GM19043 (cell line): ENCODE results near the gene ANKRD53.

Experiments used
- ATAC-seq: cut with Tn5 transposase; IDR thresholded peaks from one replicate; pipeline ENCODE4 v1.9.1; 2021; ENCODE audit warnings: low read depth; ENCODE audit not compliant: unreplicated experiment

ANKRD53 gene

GRCh38 chr2:70942396-70943204 is 35.8 kb upstream of the ANKRD53 start:
- no peak for ATAC-seq

- no peak for ATAC-seq
These were observed 35.1 kb upstream of the ANKRD53 start for GRCh38 chr2:70943205-70943871.

- ATAC-seq, result no peak
These were observed 34.2 kb upstream of the ANKRD53 start for GRCh38 chr2:70944111-70944690.

- no peak for ATAC-seq
These were observed 31.5 kb upstream of the ANKRD53 start for GRCh38 chr2:70946832-70947442.

- ATAC-seq, result no peak
These were observed 30.8 kb upstream of the ANKRD53 start for GRCh38 chr2:70947556-70948184.

GRCh38 chr2:70948337-70949003 is 30.0 kb upstream of the ANKRD53 start:
- ATAC-seq, result no peak

GRCh38 chr2:70949086-70949485 is 29.3 kb upstream of the ANKRD53 start:
- no peak for ATAC-seq

- ATAC-seq, result no peak
These were observed 23.5 kb upstream of the ANKRD53 start for GRCh38 chr2:70954886-70955285.

- ATAC-seq, result no peak
These were observed 22.3 kb upstream of the ANKRD53 start for GRCh38 chr2:70956141-70956540.

- ATAC-seq, result no peak
These were observed 20.6 kb upstream of the ANKRD53 start for GRCh38 chr2:70957798-70958197.

GRCh38 chr2:70958759-70959158 is 19.7 kb upstream of the ANKRD53 start:
- ATAC-seq, result no peak

GRCh38 chr2:70959271-70959761 is 19.1 kb upstream of the ANKRD53 start:
- no peak for ATAC-seq

- ATAC-seq, result no peak
These were observed 18.3 kb upstream of the ANKRD53 start for GRCh38 chr2:70959851-70960832.

- no peak for ATAC-seq
These were observed 17.4 kb upstream of the ANKRD53 start for GRCh38 chr2:70960833-70961647.

- no peak for ATAC-seq
These were observed 16.8 kb upstream of the ANKRD53 start for GRCh38 chr2:70961648-70961994.

- no peak for ATAC-seq
These were observed 16.1 kb upstream of the ANKRD53 start for GRCh38 chr2:70962211-70962884.
